HepG2 (cell line): ENCODE data around the gene DDX19B. TPM values are rescaled to one million over a fixed set of nuclear protein-coding genes. Genes with fewer than 3 reads are reported as not detected.
A peak's percentile ranks its signal among the peaks of the same experiment; 100 is the strongest.

ENCODE experiments used
- ELF4 ChIP-seq: sonication (generic); formaldehyde crosslinking; IDR thresholded peaks from 2 replicates; pipeline ENCODE4 v1.5.0; 2020; ENCODE audit warnings: missing genetic modification reagents, mild to moderate bottlenecking, moderate library complexity, borderline replicate concordance
- HES4 ChIP-seq: sonication (generic); formaldehyde crosslinking; IDR thresholded peaks from 2 replicates; pipeline ENCODE4 v1.9.0; 2021; ENCODE audit warnings: mild to moderate bottlenecking, missing genetic modification reagents, borderline replicate concordance
- HMGA1 ChIP-seq: sonication (generic); formaldehyde crosslinking; conservative IDR thresholded peaks from 2 replicates; pipeline ENCODE4 v1.4.0; 2020; ENCODE audit warnings: missing genetic modification reagents
- RFX1 ChIP-seq: fragments of 450-650 bp; IDR thresholded peaks from 2 replicates; pipeline ENCODE4 v1.6.1; 2017
- SMAD3 ChIP-seq: sonication (generic); formaldehyde crosslinking; IDR thresholded peaks from 2 replicates; pipeline ENCODE4 v1.4.0; 2020; ENCODE audit warnings: missing genetic modification reagents
- XRCC5 ChIP-seq: fragments of 200-400 bp; formaldehyde crosslinking; optimal IDR thresholded peaks from 2 replicates; pipeline ENCODE3; 2017; ENCODE audit warnings: mild to moderate bottlenecking, low read length
- YY1 ChIP-seq: IDR thresholded peaks from 2 replicates; pipeline ENCODE4 v1.6.1; 2011; ENCODE audit warnings: low read length, low read depth, moderate library complexity, mild to moderate bottlenecking; ENCODE audit not compliant: insufficient read depth, insufficient replicate concordance
- ZNF143 ChIP-seq: sonication (generic); formaldehyde crosslinking; IDR thresholded peaks from 2 replicates; pipeline ENCODE4 v1.4.0; 2020; ENCODE audit warnings: missing genetic modification reagents
- ZNF430 ChIP-seq: sonication (generic); formaldehyde crosslinking; IDR thresholded peaks from 2 replicates; pipeline ENCODE4 v1.9.0; 2021; ENCODE audit warnings: mild to moderate bottlenecking, missing genetic modification reagents
- ZNF574 ChIP-seq: sonication (generic); formaldehyde crosslinking; IDR thresholded peaks from 2 replicates; pipeline ENCODE4 v1.4.0; 2020; ENCODE audit warnings: missing genetic modification reagents
- polyA plus RNA-seq, 8 experiments: library from polyadenylated mRNA; depleted of rRNA in 3 of 8; stranded (reverse) in 7 of 8; unstranded in 1 of 8; fragments of >200 nt; fragmentation: Illumina TruSeq in 4 of 8; extraction: Trizol in 4 of 8; gene quantifications; 2 replicates each; pipeline versions ENCODE4 v1.2.1 to v1.2.3, GENCODE V29; 2011 to 2016; ENCODE audit warnings: low read depth in 4 of 8, missing spikeins in 1 of 8, mixed read lengths in 1 of 8; ENCODE audit not compliant: insufficient read depth in 1 of 8
- total RNA-seq, 5 experiments: library from RNA; depleted of rRNA; stranded (reverse); fragments of >200 nt; fragmentation: Illumina TruSeq; extraction: Trizol; gene quantifications; 2 replicates each; pipeline ENCODE4 v1.2.3, GENCODE V29; 2016; ENCODE audit warnings: low read depth in 1 of 5
- TF ChIP-seq, protein P1 (sequence below): sonication (generic); formaldehyde crosslinking; IDR thresholded peaks from 2 replicates; pipeline ENCODE4 v1.5.0; 2020; ENCODE audit warnings: mild to moderate bottlenecking, missing genetic modification reagents, moderate library complexity
- TF ChIP-seq, protein P2 (sequence below): sonication (generic); formaldehyde crosslinking; IDR thresholded peaks from 2 replicates; pipeline ENCODE4 v1.5.1; 2020; ENCODE audit warnings: missing genetic modification reagents, mild to moderate bottlenecking, borderline replicate concordance
- TF ChIP-seq, protein P3 (sequence below): IDR thresholded peaks from 2 replicates; pipeline ENCODE4 v1.6.1; 2016; ENCODE audit warnings: low read depth, borderline replicate concordance

The DDX19B gene
- total and polyA plus RNA-seq, 2 of the 13 experiments (the other 11 are each of a cell fraction or from before 2014, with no cell fraction given), result 36.2 to 40.0 TPM

GRCh38 chr16:70253291-70254106, 45.5 kb upstream of the DDX19B start (continued):
- TF ChIP-seq, protein P1, sequence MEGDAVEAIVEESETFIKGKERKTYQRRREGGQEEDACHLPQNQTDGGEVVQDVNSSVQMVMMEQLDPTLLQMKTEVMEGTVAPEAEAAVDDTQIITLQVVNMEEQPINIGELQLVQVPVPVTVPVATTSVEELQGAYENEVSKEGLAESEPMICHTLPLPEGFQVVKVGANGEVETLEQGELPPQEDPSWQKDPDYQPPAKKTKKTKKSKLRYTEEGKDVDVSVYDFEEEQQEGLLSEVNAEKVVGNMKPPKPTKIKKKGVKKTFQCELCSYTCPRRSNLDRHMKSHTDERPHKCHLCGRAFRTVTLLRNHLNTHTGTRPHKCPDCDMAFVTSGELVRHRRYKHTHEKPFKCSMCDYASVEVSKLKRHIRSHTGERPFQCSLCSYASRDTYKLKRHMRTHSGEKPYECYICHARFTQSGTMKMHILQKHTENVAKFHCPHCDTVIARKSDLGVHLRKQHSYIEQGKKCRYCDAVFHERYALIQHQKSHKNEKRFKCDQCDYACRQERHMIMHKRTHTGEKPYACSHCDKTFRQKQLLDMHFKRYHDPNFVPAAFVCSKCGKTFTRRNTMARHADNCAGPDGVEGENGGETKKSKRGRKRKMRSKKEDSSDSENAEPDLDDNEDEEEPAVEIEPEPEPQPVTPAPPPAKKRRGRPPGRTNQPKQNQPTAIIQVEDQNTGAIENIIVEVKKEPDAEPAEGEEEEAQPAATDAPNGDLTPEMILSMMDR (CRISPR knock-in tag), result peak; percentile 60
- TF ChIP-seq RFX1, result no peak
- TF ChIP-seq ZNF143, result 0 out of 2 replicates have a peak, but pooled peaks have one; percentile 13
- TF ChIP-seq ELF4, result no peak
- peak; percentile 23; the same call in 1 of the 2 replicates for TF ChIP-seq HES4 (CRISPR knock-in tag)
- no peak for TF ChIP-seq HMGA1
- no peak for TF ChIP-seq ZNF430 (CRISPR knock-in tag)
- TF ChIP-seq ZNF574 (CRISPR knock-in tag), result peak; percentile 47; the same call in 1 of the 2 replicates
- TF ChIP-seq YY1, result peak; percentile 23
- TF ChIP-seq SMAD3, result no peak
- TF ChIP-seq XRCC5, result peak; percentile 86
- TF ChIP-seq, protein P2, sequence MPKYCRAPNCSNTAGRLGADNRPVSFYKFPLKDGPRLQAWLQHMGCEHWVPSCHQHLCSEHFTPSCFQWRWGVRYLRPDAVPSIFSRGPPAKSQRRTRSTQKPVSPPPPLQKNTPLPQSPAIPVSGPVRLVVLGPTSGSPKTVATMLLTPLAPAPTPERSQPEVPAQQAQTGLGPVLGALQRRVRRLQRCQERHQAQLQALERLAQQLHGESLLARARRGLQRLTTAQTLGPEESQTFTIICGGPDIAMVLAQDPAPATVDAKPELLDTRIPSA (CRISPR knock-in tag), result peak; percentile 61; the same call in 1 of the 2 replicates
- TF ChIP-seq, protein P3, sequence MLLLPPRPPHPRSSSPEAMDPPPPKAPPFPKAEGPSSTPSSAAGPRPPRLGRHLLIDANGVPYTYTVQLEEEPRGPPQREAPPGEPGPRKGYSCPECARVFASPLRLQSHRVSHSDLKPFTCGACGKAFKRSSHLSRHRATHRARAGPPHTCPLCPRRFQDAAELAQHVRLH (CRISPR knock-in tag), result 0 out of 2 replicates have a peak, but pooled peaks have one; percentile 22
